ENCODE results near the gene KLRC3.
"Not testable (repeated sequence)": the region's sequence is repeated elsewhere in the genome, so short reads cannot be mapped to it uniquely, and the experiment has no call there.

The KLRC3 gene

GRCh38 chr12:10398168-10398567 is 22.2 kb downstream of the KLRC3 start:
- no peak for DNase-seq

GRCh38 chr12:10397296-10397695 is 23.1 kb downstream of the KLRC3 start:
- DNase-seq, result no peak

GRCh38 chr12:10396176-10396575 is 24.2 kb downstream of the KLRC3 start:
- not testable (repeated sequence) for DNase-seq

- DNase-seq, result no peak
These were observed 24.9 kb downstream of the KLRC3 start for GRCh38 chr12:10395390-10395998.

- DNase-seq, result not testable (repeated sequence)
These were observed 25.8 kb downstream of the KLRC3 start for GRCh38 chr12:10394531-10395152.

- no peak for DNase-seq
These were observed 27.1 kb downstream of the KLRC3 start for GRCh38 chr12:10393291-10393690.

GRCh38 chr12:10392394-10392930 is 27.9 kb downstream of the KLRC3 start:
- no peak for DNase-seq

- not testable (repeated sequence) for DNase-seq
These were observed 29.4 kb downstream of the KLRC3 start for GRCh38 chr12:10390991-10391390.

- no peak for DNase-seq
These were observed 30.5 kb downstream of the KLRC3 start, which contains the start of gene KLRK1 for GRCh38 chr12:10389904-10390303. KLRK1 (minus strand) TSS chr12:10390041; CDS start chr12:10388810, 1,231 bp downstream.

GRCh38 chr12:10388624-10389413 is 31.6 kb downstream of the KLRC3 start:
- no peak for DNase-seq

- not testable (repeated sequence) for DNase-seq
These were observed 32.9 kb downstream of the KLRC3 start for GRCh38 chr12:10387498-10387897.

- no peak for DNase-seq
These were observed 33.5 kb downstream of the KLRC3 start for GRCh38 chr12:10386857-10387256.

- DNase-seq, result no peak
These were observed 35.2 kb downstream of the KLRC3 start for GRCh38 chr12:10385166-10385613.

- no peak for DNase-seq
These were observed 36.2 kb downstream of the KLRC3 start for GRCh38 chr12:10384191-10384590.

GRCh38 chr12:10381928-10382628 is 38.3 kb downstream of the KLRC3 start:
- no peak for DNase-seq

GRCh38 chr12:10378737-10379136 is 41.7 kb downstream of the KLRC3 start:
- not testable (repeated sequence) for DNase-seq

GRCh38 chr12:10374624-10375018 is 45.8 kb downstream of the KLRC3 start:
- DNase-seq, result no peak

GRCh38 chr12:10372559-10372958 is 47.8 kb downstream of the KLRC3 start:
- no peak for DNase-seq

GRCh38 chr12:10371893-10372535 is 48.4 kb downstream of the KLRC3 start:
- not testable (repeated sequence) for DNase-seq

- no peak for DNase-seq
These were observed 50.6 kb downstream of the KLRC3 start for GRCh38 chr12:10369557-10370415.

Measured in activated effector memory CD4-positive, alpha-beta T cell treated with anti-CD3 and anti-CD28 coated beads, Interleukin-2, amount 50 U/mL, for 16 hours (primary cell).